ENCODE results near the gene USP22. TPM values are rescaled to one million over a fixed set of nuclear protein-coding genes. Genes with fewer than 3 reads are reported as not detected.

Gene USP22
- total and polyA plus RNA-seq, 2 of the 13 experiments (the other 11 are each of a cell fraction or from before 2014, with no cell fraction given) = 98.0 to 130 TPM

GRCh38 chr17:20967776-20968175 is 75.0 kb downstream of the USP22 start (continued):
- TF ChIP-seq, protein P1, sequence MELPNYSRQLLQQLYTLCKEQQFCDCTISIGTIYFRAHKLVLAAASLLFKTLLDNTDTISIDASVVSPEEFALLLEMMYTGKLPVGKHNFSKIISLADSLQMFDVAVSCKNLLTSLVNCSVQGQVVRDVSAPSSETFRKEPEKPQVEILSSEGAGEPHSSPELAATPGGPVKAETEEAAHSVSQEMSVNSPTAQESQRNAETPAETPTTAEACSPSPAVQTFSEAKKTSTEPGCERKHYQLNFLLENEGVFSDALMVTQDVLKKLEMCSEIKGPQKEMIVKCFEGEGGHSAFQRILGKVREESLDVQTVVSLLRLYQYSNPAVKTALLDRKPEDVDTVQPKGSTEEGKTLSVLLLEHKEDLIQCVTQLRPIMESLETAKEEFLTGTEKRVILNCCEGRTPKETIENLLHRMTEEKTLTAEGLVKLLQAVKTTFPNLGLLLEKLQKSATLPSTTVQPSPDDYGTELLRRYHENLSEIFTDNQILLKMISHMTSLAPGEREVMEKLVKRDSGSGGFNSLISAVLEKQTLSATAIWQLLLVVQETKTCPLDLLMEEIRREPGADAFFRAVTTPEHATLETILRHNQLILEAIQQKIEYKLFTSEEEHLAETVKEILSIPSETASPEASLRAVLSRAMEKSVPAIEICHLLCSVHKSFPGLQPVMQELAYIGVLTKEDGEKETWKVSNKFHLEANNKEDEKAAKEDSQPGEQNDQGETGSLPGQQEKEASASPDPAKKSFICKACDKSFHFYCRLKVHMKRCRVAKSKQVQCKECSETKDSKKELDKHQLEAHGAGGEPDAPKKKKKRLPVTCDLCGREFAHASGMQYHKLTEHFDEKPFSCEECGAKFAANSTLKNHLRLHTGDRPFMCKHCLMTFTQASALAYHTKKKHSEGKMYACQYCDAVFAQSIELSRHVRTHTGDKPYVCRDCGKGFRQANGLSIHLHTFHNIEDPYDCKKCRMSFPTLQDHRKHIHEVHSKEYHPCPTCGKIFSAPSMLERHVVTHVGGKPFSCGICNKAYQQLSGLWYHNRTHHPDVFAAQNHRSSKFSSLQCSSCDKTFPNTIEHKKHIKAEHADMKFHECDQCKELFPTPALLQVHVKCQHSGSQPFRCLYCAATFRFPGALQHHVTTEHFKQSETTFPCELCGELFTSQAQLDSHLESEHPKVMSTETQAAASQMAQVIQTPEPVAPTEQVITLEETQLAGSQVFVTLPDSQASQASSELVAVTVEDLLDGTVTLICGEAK (IDR thresholded peaks at IDR 0.05) = no peak
- TF ChIP-seq, protein P1 (CRISPR knock-in tag; IDR thresholded peaks at IDR 0.05) = no peak
- TF ChIP-seq NR2F6 (IDR thresholded peaks at IDR 0.05) = no peak
- TF ChIP-seq NR2F6 (CRISPR knock-in tag; IDR thresholded peaks at IDR 0.05) = no peak
- no peak for TF ChIP-seq ZBTB20 (CRISPR knock-in tag; IDR thresholded peaks at IDR 0.05; ENCODE audit: borderline replicate concordance, low read depth)
- TF ChIP-seq FLYWCH1 (CRISPR knock-in tag; IDR thresholded peaks at IDR 0.05) = no peak
- TF ChIP-seq MED8 (CRISPR knock-in tag; IDR thresholded peaks at IDR 0.05; ENCODE audit: insufficient replicate concordance) = no peak
- TF ChIP-seq IRX3 (CRISPR knock-in tag; IDR thresholded peaks at IDR 0.05; ENCODE audit: borderline replicate concordance, low read depth) = no peak
- no peak for TF ChIP-seq SMYD3 (CRISPR knock-in tag; IDR thresholded peaks at IDR 0.05)
- TF ChIP-seq ATF7 (IDR thresholded peaks at IDR 0.05) = peak; percentile 90
- no peak for TF ChIP-seq ATF7 (CRISPR knock-in tag; IDR thresholded peaks at IDR 0.05)
- TF ChIP-seq KDM5B (CRISPR knock-in tag; IDR thresholded peaks at IDR 0.05; ENCODE audit: borderline replicate concordance) = no peak
- TF ChIP-seq IKZF4 (CRISPR knock-in tag; IDR thresholded peaks at IDR 0.05; ENCODE audit: borderline replicate concordance, low read depth, not compliant biosample characterization) = no peak
- no peak for TF ChIP-seq ZBTB14 (CRISPR knock-in tag; IDR thresholded peaks at IDR 0.05)
- no peak for TF ChIP-seq SMAD1 (CRISPR knock-in tag; IDR thresholded peaks at IDR 0.05; ENCODE audit: borderline replicate concordance, low read depth)
